ENCODE results near the gene NAPB.

Gene NAPB

DNA sequence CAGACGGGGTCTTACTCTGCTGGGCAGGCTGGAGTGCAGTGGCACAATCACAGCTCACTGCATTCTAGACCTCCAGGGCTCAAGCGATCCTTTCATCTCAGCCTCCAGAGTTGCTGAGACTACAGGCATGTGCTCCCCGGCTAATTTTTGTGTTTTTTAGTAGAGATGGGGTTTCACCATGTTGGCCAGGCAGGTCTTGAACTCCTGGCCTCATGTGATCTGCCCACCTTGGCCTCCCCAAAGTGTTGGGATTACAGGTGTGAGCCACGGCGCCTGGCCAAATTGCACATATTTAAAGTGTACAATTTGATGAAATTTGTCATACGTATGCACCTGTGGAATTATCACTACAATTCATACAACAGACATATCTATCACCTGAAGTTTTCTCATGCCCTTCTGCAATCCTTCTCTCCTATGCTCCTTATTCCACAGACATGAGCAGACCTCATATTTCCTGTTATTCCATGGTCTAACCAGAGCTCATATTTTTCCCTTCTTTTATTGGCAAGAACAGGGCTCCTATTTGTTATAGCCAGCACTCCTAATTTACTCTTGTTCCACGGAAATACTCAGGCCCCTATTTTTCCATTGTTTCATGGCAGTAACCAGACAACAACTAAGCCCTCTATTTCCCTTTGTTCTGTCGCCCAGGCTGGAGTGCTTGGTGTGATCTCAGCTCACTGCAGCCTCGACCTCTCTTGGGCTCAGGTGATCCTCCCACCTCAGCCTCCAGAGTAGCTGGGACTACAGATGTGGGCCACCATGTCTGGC is 16.0 kb upstream of the NAPB start:
- DNase-seq (ENCODE audit: low spot score), result no peak

DNA sequence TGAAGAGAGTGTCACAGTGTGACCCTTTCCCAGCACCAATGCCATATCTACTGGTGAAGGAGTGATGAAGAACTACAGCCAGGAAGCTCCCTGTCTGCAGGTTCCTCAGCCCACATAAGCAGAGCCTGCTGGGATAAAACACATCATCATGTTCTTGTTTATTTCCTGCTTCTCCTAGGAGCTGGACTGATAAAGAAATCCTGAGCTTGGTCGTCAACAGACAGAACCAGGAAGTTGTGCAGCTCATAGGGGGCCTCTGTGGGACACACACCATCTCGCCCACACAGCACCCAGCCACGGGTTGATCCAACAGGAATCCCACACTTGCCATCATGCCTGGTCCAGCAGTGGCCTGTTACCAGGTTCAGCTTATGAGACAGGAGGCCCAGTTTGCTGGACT is 15.4 kb upstream of the NAPB start:
- DNase-seq (ENCODE audit: low spot score), result no peak

DNA sequence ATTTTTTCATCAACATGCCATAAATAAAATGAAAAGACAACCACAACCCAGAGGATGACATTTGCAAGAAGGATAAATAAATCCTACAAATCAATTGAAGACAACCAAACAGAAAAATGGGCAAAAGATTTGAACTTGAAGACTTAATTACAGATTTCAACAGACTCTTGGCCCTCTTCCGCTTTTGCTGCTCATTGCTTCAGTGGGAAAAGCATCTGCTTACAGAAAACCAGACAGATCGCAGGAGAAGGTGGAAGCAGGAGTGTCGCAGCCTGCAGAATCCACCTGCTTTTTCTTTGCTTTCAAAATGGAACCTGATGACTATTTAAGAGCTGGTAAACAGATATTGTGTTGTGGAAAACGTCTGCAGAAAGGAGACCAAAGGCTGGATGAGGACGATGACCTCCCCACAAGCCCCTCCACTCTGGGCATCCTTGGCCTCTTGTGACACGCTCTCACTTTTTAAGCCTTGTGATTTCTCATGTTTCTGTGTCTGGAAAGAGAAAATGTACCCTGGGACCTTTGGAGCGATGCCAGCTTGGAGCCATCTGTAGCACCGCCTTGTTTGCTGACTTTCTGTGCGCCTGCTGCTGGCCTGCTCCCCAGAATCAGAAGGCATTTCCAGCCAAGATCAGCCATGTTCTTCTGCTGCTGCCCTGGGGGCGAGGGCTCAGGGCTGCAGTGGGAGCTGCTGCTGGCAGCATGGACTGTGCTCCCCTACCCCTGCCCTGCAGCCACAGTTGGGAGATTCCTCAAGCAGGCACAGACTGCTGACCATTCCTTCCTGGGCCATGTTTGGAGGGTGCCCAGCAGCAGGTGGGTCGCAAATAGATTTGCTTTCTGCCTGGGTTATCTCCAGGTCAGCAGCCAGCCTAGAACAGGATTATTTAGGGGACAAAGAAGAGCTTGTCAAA is 14.6 kb upstream of the NAPB start:
- DNase-seq (ENCODE audit: low spot score), result no peak

DNA sequence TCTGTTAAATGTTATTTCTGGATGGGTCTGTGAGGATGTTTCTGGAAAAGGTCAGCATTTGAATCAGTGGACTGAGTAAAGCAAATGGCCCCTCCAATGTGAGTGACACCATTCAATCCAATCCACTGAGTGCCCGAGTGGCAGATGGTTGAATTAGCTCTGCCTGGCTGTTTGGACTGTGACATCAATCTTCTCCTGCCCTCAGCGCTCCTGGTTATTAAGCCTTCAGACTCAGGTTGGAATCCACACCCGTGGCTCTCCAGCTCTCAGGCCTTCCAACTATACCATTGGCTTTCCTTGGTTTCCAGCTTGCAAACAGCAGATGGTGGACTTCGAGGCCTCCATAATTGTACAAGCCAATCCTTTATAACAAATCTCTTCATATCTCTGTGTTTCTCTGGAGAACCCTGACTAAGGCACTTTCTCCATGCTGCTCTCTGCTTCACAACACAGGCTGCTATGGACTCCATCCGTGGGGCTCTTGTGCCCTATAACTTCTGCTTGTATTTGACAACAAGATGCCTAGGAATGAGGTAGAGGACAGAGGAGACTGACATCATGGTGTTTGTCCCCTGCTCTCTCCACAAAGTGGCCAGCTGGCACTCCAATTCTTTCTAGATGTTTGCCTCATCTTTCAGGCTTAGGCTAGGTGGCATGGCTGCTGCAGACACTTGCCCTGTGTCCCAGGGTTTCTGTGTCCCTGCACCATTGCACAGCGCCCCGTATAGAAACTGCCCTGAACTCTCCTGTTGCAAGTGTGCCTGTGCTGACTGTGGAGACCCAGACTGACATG is 13.4 kb upstream of the NAPB start:
- DNase-seq (ENCODE audit: low spot score), result no peak

DNA sequence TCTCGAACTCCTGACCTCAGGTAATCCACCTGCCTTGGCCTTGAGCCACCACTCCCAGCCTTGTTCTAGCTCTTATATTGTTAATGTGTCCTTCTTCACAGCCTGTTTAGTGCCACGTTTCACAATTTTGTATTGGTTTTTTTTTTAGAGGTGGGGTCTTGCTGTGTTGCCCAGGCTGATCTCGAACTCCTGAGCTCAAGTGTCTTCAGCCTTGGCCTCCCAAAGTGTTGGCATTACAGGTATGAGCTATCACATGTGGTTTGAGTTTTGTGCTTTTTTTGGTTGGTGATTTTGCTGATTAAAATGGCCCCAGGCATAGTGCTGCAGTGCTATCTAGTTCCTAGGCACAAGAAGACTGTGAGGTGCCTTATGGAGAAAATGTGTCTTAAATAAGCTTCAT is 12.3 kb upstream of the NAPB start:
- DNase-seq (ENCODE audit: low spot score), result no peak

- DNase-seq (ENCODE audit: low spot score), result no peak
These were observed 3.8 kb upstream of the NAPB start for GRCh38 chr20:23425129-23425528.

- DNase-seq (ENCODE audit: low spot score), result no peak
These were observed 1.0 kb downstream of the NAPB start for GRCh38 chr20:23419995-23420901.

- DNase-seq (ENCODE audit: low spot score), result no peak
These were observed 1.7 kb downstream of the NAPB start for GRCh38 chr20:23419657-23419994.

GRCh38 chr20:23417861-23418260 is 3.4 kb downstream of the NAPB start:
- no peak for DNase-seq (ENCODE audit: low spot score)

DNA sequence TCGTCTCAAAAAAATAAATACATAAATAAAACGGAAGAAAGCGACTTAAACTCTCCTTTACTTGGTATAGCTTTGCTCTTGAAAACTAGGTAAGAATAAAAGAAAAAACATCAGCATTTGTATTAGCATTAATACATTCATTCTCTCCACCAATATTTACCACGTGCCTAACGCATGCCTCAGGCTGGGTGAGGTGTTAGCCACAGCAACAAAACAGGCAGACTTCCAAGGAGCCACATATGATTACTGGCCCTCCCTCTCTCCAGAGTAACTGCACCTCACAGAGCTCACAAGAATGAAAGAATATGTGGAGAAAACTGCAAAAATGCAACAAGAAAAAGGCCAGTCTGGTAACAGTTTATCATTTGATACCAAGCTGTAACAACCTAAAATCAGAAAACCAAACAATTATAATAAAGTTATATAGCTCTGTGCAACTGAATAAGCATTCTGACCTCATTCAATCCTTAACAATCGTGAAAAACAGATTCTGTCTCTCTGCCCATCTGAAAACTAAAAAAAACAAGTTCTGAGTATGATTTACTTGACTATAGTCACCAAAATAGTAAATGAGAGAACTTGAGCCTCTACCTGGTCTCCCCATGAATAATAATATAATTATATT is 5.2 kb downstream of the NAPB start:
- DNase-seq (ENCODE audit: low spot score), result no peak

DNA sequence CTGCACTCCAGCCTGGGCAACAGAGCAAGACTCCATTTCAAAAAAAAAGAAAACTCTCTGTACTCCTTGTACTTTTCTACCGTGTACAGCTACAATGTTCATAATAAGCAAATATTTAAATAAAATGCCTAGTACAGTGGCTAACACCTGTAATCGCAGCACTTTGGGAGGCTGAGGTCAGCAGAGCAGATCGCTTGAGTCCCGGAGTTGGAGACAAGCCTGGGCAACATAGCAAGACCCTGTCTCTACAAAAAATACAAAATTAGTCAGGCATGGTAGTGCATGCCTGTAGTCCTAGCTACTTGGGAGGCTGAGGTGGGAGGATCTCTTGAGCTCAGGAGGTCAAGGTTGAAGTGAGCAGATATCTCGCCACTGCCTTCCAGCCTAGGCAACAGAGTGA is 5.7 kb downstream of the NAPB start:
- no peak for DNase-seq (ENCODE audit: low spot score)

- DNase-seq (ENCODE audit: low spot score), result no peak
These were observed 6.6 kb downstream of the NAPB start for GRCh38 chr20:23414526-23415188.

DNA sequence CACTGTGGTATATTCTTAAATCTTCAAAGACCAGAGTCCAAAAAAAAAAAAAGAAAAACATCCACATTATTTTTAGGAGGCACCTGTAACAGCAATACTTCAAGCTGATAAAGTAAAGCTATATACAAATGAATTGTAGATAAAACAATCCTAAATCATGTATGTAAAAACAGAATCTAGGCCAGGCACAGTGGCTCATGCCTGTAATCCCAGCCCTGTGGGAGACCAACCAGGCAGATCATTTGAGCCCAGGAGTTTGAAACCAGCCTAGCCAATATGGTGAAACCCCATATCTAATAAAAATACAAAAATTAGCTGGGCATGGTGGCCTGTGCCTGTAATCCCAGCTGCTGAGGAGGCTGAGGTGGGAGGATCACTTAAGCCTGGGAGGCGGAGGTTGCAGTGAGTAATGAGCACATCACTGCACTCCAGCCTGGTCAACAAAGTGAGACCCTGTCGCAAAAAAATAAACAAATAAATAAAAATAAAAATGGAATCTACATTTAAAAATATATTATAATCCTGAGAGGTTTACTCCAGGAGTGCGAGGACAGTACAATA is 7.3 kb downstream of the NAPB start:
- no peak for DNase-seq (ENCODE audit: low spot score)

GRCh38 chr20:23412026-23412425 is 9.3 kb downstream of the NAPB start:
- DNase-seq (ENCODE audit: low spot score), result peak; percentile 20

- DNase-seq (ENCODE audit: low spot score), result no peak
These were observed 10.2 kb downstream of the NAPB start for GRCh38 chr20:23410916-23411695.

DNA sequence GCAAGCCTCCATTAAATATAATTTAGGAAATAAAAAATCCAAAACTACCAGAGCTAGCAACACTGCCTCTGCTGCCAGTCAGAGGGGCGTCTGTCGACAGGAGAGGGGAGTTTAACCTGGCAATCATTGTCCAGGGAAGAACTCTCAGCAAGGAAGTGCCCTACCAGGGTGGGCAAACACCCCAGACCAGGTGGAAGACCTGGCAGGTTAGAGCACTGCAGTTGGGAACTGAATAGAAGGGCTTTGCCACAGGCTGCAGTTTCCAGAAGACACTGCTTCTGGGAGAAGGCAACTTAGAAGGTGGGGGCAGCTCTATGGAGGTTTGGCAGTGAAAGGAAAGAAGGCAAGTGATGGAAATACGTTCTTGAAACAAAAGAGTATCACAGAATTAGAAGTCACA is 11.5 kb downstream of the NAPB start:
- DNase-seq (ENCODE audit: low spot score), result no peak

- DNase-seq (ENCODE audit: low spot score), result no peak
These were observed 12.3 kb downstream of the NAPB start for GRCh38 chr20:23408957-23409356.

DNA sequence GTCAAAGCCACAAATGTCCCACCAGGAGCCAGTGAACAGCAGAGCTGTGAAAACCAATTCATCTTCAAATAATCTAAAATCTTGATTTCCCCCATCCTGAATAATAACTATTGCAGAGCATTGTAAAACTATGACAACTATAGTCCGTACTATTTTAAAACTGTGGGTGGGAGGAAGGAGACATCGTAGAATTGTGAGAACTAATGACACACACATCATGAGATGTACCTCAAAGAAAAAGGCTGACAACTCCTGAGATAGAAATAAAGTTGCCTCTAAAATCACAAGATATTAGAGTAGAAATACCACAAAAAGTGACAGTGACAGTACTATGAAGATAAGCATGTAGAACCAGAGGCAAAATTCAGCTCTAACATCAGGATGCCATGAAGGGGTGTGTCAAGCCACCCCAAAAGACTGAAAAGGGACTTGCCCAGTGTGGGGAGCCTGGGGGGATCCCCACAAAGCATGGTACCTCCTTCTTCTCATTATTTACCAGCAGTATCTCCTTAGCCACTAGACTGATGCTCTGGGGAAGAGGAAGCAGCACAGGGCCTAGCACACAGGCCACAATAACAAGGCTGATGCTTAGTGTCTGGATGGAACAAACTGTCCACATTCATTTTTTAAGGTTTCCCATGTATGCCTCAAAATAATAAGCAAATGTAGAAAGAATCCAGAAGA is 13.4 kb downstream of the NAPB start:
- no peak for DNase-seq (ENCODE audit: low spot score)

GRCh38 chr20:23406880-23407279 is 14.4 kb downstream of the NAPB start:
- DNase-seq (ENCODE audit: low spot score), result no peak
